T-helper 17 cell (primary cell): ENCODE data around the gene ADAM11. TPM values are rescaled to one million over a fixed set of nuclear protein-coding genes. Genes with fewer than 3 reads are reported as not detected.
A peak's percentile ranks its signal among the peaks of the same experiment; 100 is the strongest.

Source experiments
- ATAC-seq: fragments of 150-1000 bp; cut with Tn5 transposase; 2 replicates; pipeline ENCODE4 v1.10.0; 2021; ENCODE audit warnings: mild to moderate bottlenecking, moderate library complexity
- DNase-seq, 3 donors: peaks; one replicate each; pipeline versions ENCODE4 v3.0.0 to v3.0.0-alpha.2; 2020 to 2021
- H3K9me3 ChIP-seq: one replicate; pipeline ENCODE4 v1.7.0; 2013; ENCODE audit warnings: low read length, mild to moderate bottlenecking; ENCODE audit not compliant: control insufficient read depth, poor library complexity, severe bottlenecking
- H3K27ac Mint-ChIP-seq: one replicate; pipeline ENCODE4 v1.8.0; 2022; ENCODE audit warnings: mild to moderate bottlenecking, moderate library complexity, mixed read lengths
- H3K27me3 Mint-ChIP-seq: one replicate; pipeline ENCODE4 v1.8.0; 2022; ENCODE audit warnings: mixed read lengths
- H3K36me3 Mint-ChIP-seq: one replicate; pipeline ENCODE4 v1.8.0; 2022; ENCODE audit warnings: low read depth, mixed read lengths
- H3K4me1 Mint-ChIP-seq: one replicate; pipeline ENCODE4 v1.8.0; 2022; ENCODE audit warnings: mild to moderate bottlenecking, mixed read lengths
- H3K4me3 Mint-ChIP-seq: one replicate; pipeline ENCODE4 v1.8.0; 2022; ENCODE audit warnings: mild to moderate bottlenecking, moderate library complexity, mixed read lengths
- total RNA-seq, 4 donors: library from RNA in 2 of 4; stranded (reverse) in 2 of 4; gene quantifications; one replicate each; pipeline ENCODE4 v1.2.3 and lab custom pipeline; 2022 to 2026

Gene ADAM11
- total RNA-seq, 2 donors from 2014 or later: 0.08 to 0.40 TPM

DNA sequence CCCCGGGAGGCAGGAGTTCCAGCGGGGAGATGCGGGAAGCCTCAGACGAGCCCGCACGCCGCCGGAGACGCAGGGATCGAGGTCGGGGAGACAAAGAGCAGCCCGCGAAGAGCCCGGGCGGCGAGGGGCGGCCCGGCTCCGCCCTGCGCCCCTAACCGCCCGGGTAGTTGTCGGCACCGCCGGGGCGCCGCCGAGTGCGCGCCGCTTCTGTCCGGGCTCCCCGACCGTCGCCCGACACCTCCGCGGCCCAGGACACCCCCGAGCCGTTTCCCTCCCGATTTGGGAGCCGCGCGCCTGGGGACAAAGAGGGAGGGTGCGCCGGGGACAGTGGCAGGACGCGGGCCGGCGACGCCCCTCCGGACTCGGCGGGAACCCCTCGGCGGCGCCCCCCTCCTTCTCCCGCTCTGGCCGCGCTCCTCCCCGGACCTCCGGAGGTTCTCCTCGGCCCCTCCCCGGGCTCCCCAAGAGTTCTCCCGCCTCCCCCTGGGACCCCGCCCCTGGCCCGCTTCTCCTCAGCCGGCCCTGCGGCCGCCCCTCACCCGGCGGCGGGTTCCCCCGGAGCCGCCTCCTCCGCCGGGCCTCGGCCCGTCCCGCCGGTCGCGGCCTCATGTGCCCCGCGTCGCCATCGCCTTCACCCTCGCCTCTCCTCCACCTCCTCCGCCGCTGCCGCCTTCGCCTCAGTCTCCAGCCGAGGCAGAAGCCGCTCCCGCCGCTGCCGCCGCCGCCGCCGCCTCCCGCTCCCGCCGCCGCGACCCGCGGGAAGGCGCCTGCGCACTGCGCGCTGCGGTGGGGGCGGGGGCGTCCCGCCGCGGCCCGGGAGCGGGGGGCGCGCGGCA is 71.0 kb downstream of the ADAM11 start, which contains the start of gene GJC1:
TSS of gene GJC1 (minus strand) at position 765 of the 836 bp plus-strand sequence. CDS start 24,470 bp downstream, outside the sequence.
- peak in 2 of 3 donors; percentile 14 to 15 for DNase-seq
- peaks cover 60% of the 10 kb centered on the region for H3K27me3 Mint-ChIP-seq
- no peaks in the 10 kb centered on the region for H3K9me3 ChIP-seq

DNA sequence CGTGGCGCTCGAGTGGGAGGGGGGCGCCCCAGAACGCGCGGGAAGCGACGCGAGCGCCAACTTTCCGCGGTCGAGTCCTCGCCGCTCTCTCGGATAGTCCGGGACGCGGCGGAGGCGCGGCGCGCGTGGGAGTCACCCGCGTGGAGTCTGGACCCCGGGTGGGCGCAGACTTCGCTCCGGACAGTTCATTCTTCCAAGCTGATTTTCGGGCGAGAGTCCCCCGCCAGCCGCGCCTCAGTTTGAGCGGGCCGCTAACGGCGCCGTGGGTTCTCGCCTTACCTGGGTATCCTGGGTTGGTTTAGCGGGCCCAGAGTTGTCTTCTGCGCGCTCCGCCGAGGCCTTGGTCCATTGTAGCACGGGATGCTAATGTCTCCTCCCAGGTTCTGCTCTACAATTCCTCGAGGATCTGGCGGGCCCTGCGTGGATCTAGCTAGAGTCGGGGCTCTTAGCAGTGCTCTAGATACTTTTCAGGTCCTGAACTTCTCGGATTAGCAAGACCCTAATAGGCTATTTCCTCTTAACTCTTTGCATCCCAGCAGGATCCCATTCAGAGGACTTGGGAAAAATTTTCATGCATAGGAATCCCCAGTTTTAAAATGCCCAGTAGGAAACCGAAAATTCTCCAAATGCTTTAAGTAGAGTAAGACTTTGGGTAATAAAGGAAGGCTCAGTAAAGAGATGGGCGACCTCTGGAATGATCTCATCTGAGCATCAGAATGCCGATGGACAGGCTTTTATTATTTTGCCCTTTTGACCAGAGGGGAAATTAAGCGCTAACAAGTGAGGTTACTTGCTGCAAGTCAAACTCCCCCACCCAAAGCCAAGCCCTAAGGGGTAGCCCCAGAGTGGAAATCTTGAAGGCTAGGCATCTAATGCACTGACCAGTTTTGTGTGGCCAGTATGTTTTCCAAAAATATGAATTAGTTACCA is 71.8 kb downstream of the ADAM11 start:
- ATAC-seq (peak; percentile 37), DNase-seq (peak in 1 of 3 donors; percentile 6)
- H3K27me3 Mint-ChIP-seq: peaks cover 66% of the 10 kb centered on the region
- peak overlapping the region; percentile 80 for H3K4me3 Mint-ChIP-seq
- peaks cover 7% of the 10 kb centered on the region for H3K36me3 Mint-ChIP-seq
- H3K4me1 Mint-ChIP-seq: peaks cover 7% of the 10 kb centered on the region
- no peak overlapping the region for H3K27ac Mint-ChIP-seq
- no peaks in the 10 kb centered on the region for H3K9me3 ChIP-seq

More for the DNA sequence above, 71.0 kb downstream of the ADAM11 start, which contains the start of gene GJC1:
- Mint-ChIP-seq H3K27ac (no peak within 1 kb of the TSS), H3K36me3 (peaks cover 7% of the 10 kb centered on the region), H3K4me1 (peaks cover 7% of the 10 kb centered on the region), H3K4me3 (peak within 1 kb of the TSS; percentile 94)
- ATAC-seq: peak; percentile 59

DNA sequence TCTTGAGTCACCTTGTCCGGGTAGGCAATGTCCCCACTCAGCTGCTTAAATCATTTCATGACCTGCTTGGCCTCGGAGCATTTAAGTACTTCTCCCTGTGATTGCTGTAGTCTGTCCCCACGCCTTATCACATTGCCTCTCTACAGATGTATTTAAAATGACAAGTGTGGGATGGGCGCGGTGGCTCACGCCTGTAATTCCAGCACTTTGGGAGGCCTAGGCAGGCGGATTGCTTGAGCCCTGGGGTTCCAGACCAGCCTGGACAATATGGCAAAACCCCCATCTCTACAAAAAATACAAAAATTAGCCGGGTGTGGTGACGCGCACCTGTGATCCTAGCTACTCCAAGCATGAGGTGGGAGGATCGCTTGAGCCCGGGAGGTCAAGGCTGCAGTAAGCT is 72.6 kb downstream of the ADAM11 start:
- DNase-seq (no peak), ATAC-seq (no peak)
- Mint-ChIP-seq H3K4me3 (no peak overlapping the region), H3K4me1 (peaks cover 7% of the 10 kb centered on the region), H3K27me3 (peaks cover 66% of the 10 kb centered on the region), H3K27ac (no peak overlapping the region), H3K36me3 (peaks cover 7% of the 10 kb centered on the region)
- no peaks in the 10 kb centered on the region for H3K9me3 ChIP-seq

Other genes starting within 250 kb of the ADAM11 start
- gene FZD2, start 201.5 kb upstream of the ADAM11 start, total RNA-seq: under 1 TPM in 1 of 2 donors, not detected in 1; 0.22 TPM
- not detected for gene MEIOC, start 102.5 kb upstream of the ADAM11 start, total RNA-seq
- gene CCDC43, start 69.2 kb upstream of the ADAM11 start, total RNA-seq: 10 to 100 TPM; 19.2 to 23.8 TPM
- gene DBF4B, start 50.3 kb upstream of the ADAM11 start, total RNA-seq: 1 to 10 TPM; 2.2 to 3.8 TPM
- not detected for gene GJC1, start 71.3 kb downstream of the ADAM11 start, total RNA-seq
- not detected for gene HIGD1B, start 88.9 kb downstream of the ADAM11 start, total RNA-seq
- 100 to 1,000 TPM; 109 to 133 TPM for gene EFTUD2, start 140.5 kb downstream of the ADAM11 start, total RNA-seq
- gene GFAP, start 156.5 kb downstream of the ADAM11 start, total RNA-seq: under 1 TPM in 1 of 2 donors, not detected in 1; 0.18 TPM
- gene KIF18B, start 188.8 kb downstream of the ADAM11 start, total RNA-seq: under 1 TPM in 1 of 2 donors, not detected in 1; 0.08 TPM
- not detected for gene C1QL1, start 209.3 kb downstream of the ADAM11 start, total RNA-seq